ENCODE data around the gene PTPRD.

DNA sequence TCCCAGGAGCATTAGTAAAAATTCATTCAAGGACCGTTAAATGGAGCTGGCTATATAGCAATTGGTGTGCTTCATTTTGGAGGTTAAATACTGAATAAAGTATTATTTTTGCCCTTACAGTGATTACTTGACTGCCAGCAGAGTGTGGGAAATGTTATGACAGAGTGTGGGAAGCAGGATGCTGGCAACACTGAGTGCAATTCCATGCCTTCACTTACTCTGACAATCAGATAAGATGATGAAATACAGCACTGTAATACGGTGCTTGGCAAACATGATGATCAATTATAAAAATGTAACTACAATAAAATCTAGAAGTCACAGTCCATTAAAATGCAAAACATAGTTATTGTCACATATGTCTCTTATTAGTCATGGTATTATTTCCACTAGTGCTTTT lies 651.3 kb downstream of the PTPRD start:
- TF ChIP-seq CTCF (IDR thresholded peaks at IDR 0.05; ENCODE audit: low read depth, low read length, poor library complexity, severe bottlenecking) (no peak), EZH2phosphoT487 (IDR thresholded peaks at IDR 0.05; ENCODE audit: borderline replicate concordance, low read length) (no peak)

Measured in DOHH2 (cell line).